GM12892 (cell line): ENCODE data around the gene ZEB2.
A peak's percentile ranks its signal among the peaks of the same experiment; 100 is the strongest.

Experiments used
- DNase-seq: peaks from one replicate; pipeline ENCODE4 v3.0.0; 2011; ENCODE audit not compliant: insufficient read length
- FAIRE-seq: peaks from 2 replicates; lab custom pipeline; 2011; peaks lifted over from hg19 to GRCh38; lab: Jason Lieb, UNC
- POLR2A ChIP-seq: IDR thresholded peaks from 2 replicates; pipeline ENCODE4 v1.6.1; 2011; ENCODE audit warnings: low read depth, low read length, control low read depth
- POLR2AphosphoS5 ChIP-seq: IDR thresholded peaks from 2 replicates; pipeline ENCODE4 v1.6.1; 2011; ENCODE audit warnings: low read depth, low read length, control low read depth
- TAF1 ChIP-seq: IDR thresholded peaks from 2 replicates; pipeline ENCODE4 v1.6.1; 2011; ENCODE audit warnings: low read depth, mild to moderate bottlenecking, control low read depth, low read length, borderline replicate concordance

ZEB2 gene

GRCh38 chr2:144357623-144358373 is 162.1 kb downstream of the ZEB2 start:
- FAIRE-seq (peak; percentile 92), DNase-seq (peak; percentile 13)
- TF ChIP-seq POLR2AphosphoS5, result no peak
- TF ChIP-seq TAF1, result no peak
- TF ChIP-seq POLR2A, result no peak

DNA sequence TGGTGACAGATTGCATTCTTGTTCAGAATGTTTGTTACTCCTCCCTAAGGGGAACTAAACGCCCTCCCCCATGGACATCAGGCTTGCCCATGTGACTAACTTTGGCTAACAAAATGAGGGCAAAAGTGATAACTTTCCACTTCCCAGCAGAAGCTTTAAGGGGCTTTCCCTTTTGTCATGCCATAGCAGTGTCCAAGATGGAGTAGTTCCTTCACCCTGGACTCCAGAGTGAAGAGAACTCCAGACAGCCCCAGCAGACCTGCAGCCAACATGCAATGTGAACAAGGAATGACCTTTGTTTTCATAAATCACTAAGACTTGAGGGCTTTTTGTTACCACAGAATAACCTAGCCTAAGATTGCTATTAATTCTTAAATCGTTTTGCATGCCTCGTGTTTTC is 163.5 kb downstream of the ZEB2 start:
- DNase-seq (no peak), FAIRE-seq (peak; percentile 75)
- no peak for TF ChIP-seq POLR2A
- TF ChIP-seq POLR2AphosphoS5, result no peak
- no peak for TF ChIP-seq TAF1

DNA sequence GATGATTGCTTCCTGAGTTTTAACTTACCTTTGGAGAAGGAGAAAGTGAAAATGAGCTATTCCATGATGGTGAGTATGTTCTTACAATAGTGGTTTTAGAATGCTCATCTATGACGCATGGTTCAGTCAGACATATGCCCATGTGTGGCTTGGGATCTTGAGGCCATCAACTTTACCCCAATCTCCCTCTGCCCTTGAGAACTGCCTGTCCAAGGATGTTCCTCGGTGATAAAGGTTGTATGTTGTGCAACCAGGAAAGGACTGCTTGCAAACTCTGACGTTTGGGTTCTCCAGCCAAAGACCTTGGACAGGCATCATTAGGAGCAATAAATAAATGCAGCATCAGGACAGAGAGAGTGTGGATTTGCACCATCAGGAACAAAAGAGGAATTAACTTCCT is 165.0 kb downstream of the ZEB2 start:
- no peak for DNase-seq
- TF ChIP-seq POLR2A (no peak), TAF1 (no peak), POLR2AphosphoS5 (no peak)
- FAIRE-seq, result no peak

GRCh38 chr2:144351687-144352086 is 168.2 kb downstream of the ZEB2 start:
- no peak for TF ChIP-seq POLR2A
- no peak for TF ChIP-seq TAF1
- no peak for FAIRE-seq
- DNase-seq, result no peak

GRCh38 chr2:144350151-144350802 is 169.6 kb downstream of the ZEB2 start:
- DNase-seq (no peak), FAIRE-seq (no peak)
- no peak for TF ChIP-seq POLR2A
- TF ChIP-seq POLR2AphosphoS5, result no peak
- no peak for TF ChIP-seq TAF1

DNA sequence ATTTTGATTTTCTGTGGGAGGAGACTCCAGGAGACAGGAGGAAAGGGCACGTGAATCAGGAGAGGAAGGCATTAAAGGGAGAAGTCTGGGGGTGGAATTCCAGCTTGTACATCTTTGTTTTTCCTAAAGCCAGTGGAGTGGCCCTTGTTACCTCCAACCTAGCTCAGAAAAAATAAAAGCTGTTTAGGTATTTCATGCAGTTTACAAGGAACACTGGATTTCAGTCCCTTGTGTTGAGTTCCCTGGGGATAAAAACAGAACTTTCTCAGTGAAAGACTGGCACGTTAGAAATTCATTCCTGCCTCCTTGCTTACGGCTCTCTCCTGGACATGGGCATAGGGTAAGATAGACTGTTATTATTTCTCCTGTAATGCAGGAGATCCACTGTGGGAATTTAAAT is 170.2 kb downstream of the ZEB2 start:
- TF ChIP-seq POLR2AphosphoS5 (no peak), TAF1 (no peak), POLR2A (no peak)
- DNase-seq (no peak), FAIRE-seq (no peak)

DNA sequence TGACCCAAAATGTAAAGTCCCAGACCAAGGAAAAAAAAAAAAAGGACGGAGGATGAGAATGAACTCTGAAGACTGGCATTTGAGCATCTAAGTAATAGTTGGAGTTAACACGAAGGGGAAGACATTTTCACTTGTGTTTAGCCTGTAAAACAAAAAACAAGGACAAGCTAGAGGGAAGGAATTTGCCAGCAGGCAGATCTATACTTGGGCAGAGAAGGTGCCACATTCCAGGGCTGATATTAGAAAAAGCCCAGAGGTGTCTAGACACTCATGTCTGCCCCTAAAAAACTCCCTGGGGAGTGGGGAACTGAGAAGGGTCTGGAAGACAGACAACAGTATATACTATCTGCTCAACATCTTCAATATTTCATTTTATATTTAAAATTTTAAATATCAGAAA is 171.1 kb downstream of the ZEB2 start:
- DNase-seq, result no peak
- FAIRE-seq, result no peak
- TF ChIP-seq TAF1 (no peak), POLR2AphosphoS5 (no peak), POLR2A (no peak)

DNA sequence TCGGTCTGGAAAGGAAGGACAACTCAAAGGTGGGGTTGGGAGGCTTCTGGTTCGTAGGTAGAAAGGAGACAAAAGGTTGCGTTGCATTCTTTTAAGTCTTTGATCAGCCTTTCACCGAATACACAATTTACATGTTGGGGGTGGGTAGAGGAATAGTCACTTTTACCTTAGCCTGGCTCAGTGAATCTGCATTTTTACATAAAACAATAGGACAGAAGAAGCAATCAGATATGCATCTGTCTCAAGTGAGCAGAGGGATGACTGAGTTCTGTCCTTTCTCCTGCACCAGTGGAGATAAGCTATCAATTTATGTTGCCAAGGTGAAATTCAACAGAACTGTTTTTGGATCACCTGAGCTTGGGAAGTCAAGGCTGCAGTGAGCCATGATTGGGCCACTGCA is 173.7 kb downstream of the ZEB2 start:
- TF ChIP-seq POLR2A, result no peak
- no peak for TF ChIP-seq POLR2AphosphoS5
- DNase-seq, result no peak
- FAIRE-seq, result no peak

GRCh38 chr2:144343145-144343544 is 176.8 kb downstream of the ZEB2 start:
- DNase-seq, result no peak
- TF ChIP-seq TAF1 (no peak), POLR2A (no peak), POLR2AphosphoS5 (no peak)
- FAIRE-seq, result no peak

- TF ChIP-seq POLR2AphosphoS5, result no peak
- no peak for TF ChIP-seq TAF1
- no peak for TF ChIP-seq POLR2A
- FAIRE-seq, result no peak
- DNase-seq, result no peak
Measured at GRCh38 chr2:144341538-144341937, 178.4 kb downstream of the ZEB2 start.

GRCh38 chr2:144339048-144339447 is 180.9 kb downstream of the ZEB2 start:
- TF ChIP-seq TAF1, result no peak
- TF ChIP-seq POLR2A, result no peak
- TF ChIP-seq POLR2AphosphoS5, result no peak
- DNase-seq (no peak), FAIRE-seq (no peak)

GRCh38 chr2:144334551-144334950 is 185.4 kb downstream of the ZEB2 start:
- no peak for DNase-seq
- TF ChIP-seq POLR2A (no peak), TAF1 (no peak), POLR2AphosphoS5 (no peak)
- no peak for FAIRE-seq
